B cell (primary cell): Measurements from ENCODE around the gene CDH13. TPM values are rescaled to one million over a fixed set of nuclear protein-coding genes. Genes with fewer than 3 reads are reported as not detected.

Experiments used
- ATAC-seq: fragments of 200-7000 bp; cut with Tn5 transposase; one replicate; pipeline ENCODE4 v1.10.0; 2021; ENCODE audit warnings: low read depth, mild to moderate bottlenecking, moderate number of reproducible peaks, moderate library complexity
- CTCF ChIA-PET: fragments of 350-600 bp; sonication (Branson Sonifier 250); formaldehyde crosslinking; loops from one replicate; lab custom pipeline; 2021; ENCODE audit warnings: antibody characterized with exemption, inconsistent platforms; lab: Charles Lee
- POLR2A ChIA-PET: fragments of 350-600 bp; sonication (Branson Sonifier 250); formaldehyde crosslinking; loops from one replicate; lab custom pipeline; 2021; ENCODE audit warnings: antibody characterized with exemption; lab: Charles Lee
- DNase-seq: peaks from one replicate; pipeline ENCODE4 v3.0.0; 2013
- H2AFZ ChIP-seq: 2 replicates; pipeline ENCODE4 v1.6.1; 2012; ENCODE audit warnings: mild to moderate bottlenecking, low read depth, low read length; ENCODE audit not compliant: insufficient read depth, poor library complexity, severe bottlenecking
- H3K27ac ChIP-seq, 2 donors: 1 replicate in 1 of 2; 2 replicates in 1 of 2; pipeline ENCODE4 v1.5.1; 2012 to 2013; ENCODE audit warnings: low read length in 2 of 2, mild to moderate bottlenecking in 2 of 2, moderate library complexity in 1 of 2
- H3K27me3 ChIP-seq, 4 experiments: fragments of 200-600 bp in 1 of 4; sonication (generic) in 1 of 4; replicated peaks in 1 of 4; 1 replicate in 2 of 4; 2 replicates in 2 of 4; pipeline versions ENCODE4 v1.6.1 to v1.7.0; 2013 to 2016; ENCODE audit warnings: low read length in 3 of 4, mild to moderate bottlenecking in 2 of 4, mixed read lengths in 1 of 4, moderate library complexity in 1 of 4; ENCODE audit not compliant: insufficient read depth in 4 of 4, control insufficient read depth in 3 of 4; ENCODE audit errors: control extremely low read depth in 1 of 4
- H3K36me3 ChIP-seq, 2 experiments: replicated peaks in 1 of 2; 1 replicate in 1 of 2; 2 replicates in 1 of 2; pipeline versions ENCODE4 v1.6.1 to v1.7.1; 2013; ENCODE audit warnings: low read length in 1 of 2; ENCODE audit not compliant: insufficient read depth in 2 of 2, control insufficient read depth in 1 of 2; ENCODE audit errors: control extremely low read depth in 1 of 2, extremely low read depth in 1 of 2
- H3K4me1 ChIP-seq, 2 donors: fragments of 200-600 bp in 1 of 2; sonication (generic) in 1 of 2; 1 replicate in 1 of 2; 2 replicates in 1 of 2; pipeline versions ENCODE4 v1.5.1 to v1.6.1; 2013 to 2017; ENCODE audit warnings: low read length in 2 of 2; ENCODE audit not compliant: control insufficient read depth in 2 of 2, insufficient read depth in 2 of 2
- H3K4me2 ChIP-seq: replicated peaks from 2 replicates; pipeline ENCODE3; 2012; ENCODE audit warnings: mild to moderate bottlenecking, low read depth, low read length; ENCODE audit not compliant: poor library complexity, severe bottlenecking
- H3K4me3 ChIP-seq, 5 experiments: fragments of 200-600 bp in 1 of 5; sonication (generic) in 1 of 5; 1 replicate in 3 of 5; 2 replicates in 2 of 5; pipeline versions ENCODE4 v1.5.1 to v1.7.0; 2011 to 2016; ENCODE audit warnings: low read length in 4 of 5, mild to moderate bottlenecking in 4 of 5, low read depth in 2 of 5, control low read depth in 1 of 5, moderate library complexity in 1 of 5; ENCODE audit not compliant: insufficient read depth in 1 of 5; ENCODE audit errors: control extremely low read depth in 1 of 5, extremely low read depth in 1 of 5
- H3K79me2 ChIP-seq: fragments of 200-600 bp; sonication (generic); one replicate; pipeline ENCODE4 v1.6.0; 2016; ENCODE audit warnings: low read length; ENCODE audit not compliant: control insufficient read depth, insufficient read depth
- H3K9ac ChIP-seq: fragments of 200-600 bp; sonication (generic); 2 replicates; pipeline ENCODE4 v1.6.1; 2017; ENCODE audit warnings: mild to moderate bottlenecking, low read length, moderate library complexity
- H3K9me3 ChIP-seq, 3 donors: one replicate each; pipeline versions ENCODE4 v1.6.1 to v1.7.1; 2013; ENCODE audit warnings: low read length in 2 of 3; ENCODE audit not compliant: control insufficient read depth in 2 of 3, insufficient read depth in 1 of 3; ENCODE audit errors: control extremely low read depth in 1 of 3
- H4K20me1 ChIP-seq: 2 replicates; pipeline ENCODE4 v1.6.0; 2012; ENCODE audit warnings: mild to moderate bottlenecking, low read length; ENCODE audit not compliant: insufficient read depth, control insufficient read depth, poor library complexity, severe bottlenecking
- H3K27ac Mint-ChIP-seq: one replicate; pipeline ENCODE4 v1.8.0; 2021; ENCODE audit warnings: mixed read lengths
- H3K27me3 Mint-ChIP-seq: one replicate; pipeline ENCODE4 v1.8.0; 2021; ENCODE audit warnings: mixed read lengths
- H3K4me1 Mint-ChIP-seq: one replicate; pipeline ENCODE4 v1.8.0; 2021; ENCODE audit warnings: mixed read lengths
- H3K4me3 Mint-ChIP-seq: one replicate; pipeline ENCODE4 v1.8.0; 2021; ENCODE audit warnings: mixed read lengths
- H3K9me3 Mint-ChIP-seq: one replicate; pipeline ENCODE4 v1.8.0; 2022; ENCODE audit warnings: mixed read lengths; ENCODE audit not compliant: insufficient read depth
- CTCF ChIP-seq: fragments of 200-600 bp; IDR thresholded peaks from one replicate; pipeline ENCODE4 v1.8.0; 2022; ENCODE audit warnings: antibody characterized with exemption, mild to moderate bottlenecking
- EZH2 ChIP-seq: IDR thresholded peaks from 2 replicates; pipeline ENCODE4 v1.6.1; 2012; ENCODE audit warnings: borderline replicate concordance, low read depth, mild to moderate bottlenecking, moderate library complexity, low read length; ENCODE audit not compliant: insufficient read depth, poor library complexity, severe bottlenecking
- WGBS: methylation state at CpG from one replicate; pipeline ENCODE4 v1.1.5; 2013; ENCODE audit warnings: missing lambda C conversion rate; ENCODE audit not compliant: insufficient coverage; 5-methylcytosine and 5-hydroxymethylcytosine counted together
- intact Hi-C: fragments of 100-400 bp; cut with micrococcal nuclease; formaldehyde crosslinking; loops from one replicate; pipeline ENCODE4 v1.10.0; 2022
- polyA plus RNA-seq: library from polyadenylated mRNA; depleted of rRNA; stranded (reverse); fragments of >200 nt; gene quantifications from 2 replicates; pipeline ENCODE4 v1.2.3, GENCODE V29; 2012
- total RNA-seq, 2 donors: library from RNA; stranded (reverse); fragments of 120-200 nt in 1 of 2; gene quantifications; 1 replicate in 1 of 2; 2 replicates in 1 of 2; pipeline versions ENCODE4 v1.2.3 to v1.2.4, GENCODE V29; 2013 to 2022

Gene CDH13
- total and polyA plus RNA-seq, 2 donors (not counting 1 experiment from before 2014, with no cell fraction given): not detected

GRCh38 chr16:83335076-83335475, 708.3 kb downstream of the CDH13 start:
- Histone ChIP-seq H3K9ac (no peak overlapping the region), H3K9me3 (no peaks in the 10 kb centered on the region), H3K27me3 (no peaks in the 10 kb centered on the region), H3K27ac (no peak overlapping the region), H3K4me3 (no peak overlapping the region), H3K4me2 (no peak overlapping the region), H3K4me1 (no peaks in the 10 kb centered on the region), H3K36me3 (no peaks in the 10 kb centered on the region), H4K20me1 (no peaks in the 10 kb centered on the region), H3K79me2 (no peaks in the 10 kb centered on the region), H2AFZ (no peak overlapping the region)
- ChIA-PET CTCF (no interaction called here), POLR2A (no interaction called here)
- H3K4me3 Mint-ChIP-seq: no peak overlapping the region
- no peak overlapping the region for H3K27ac Mint-ChIP-seq
- TF ChIP-seq EZH2: no peak
- TF ChIP-seq CTCF: no peak
- intact Hi-C loops: no loop called here
- WGBS: no CpG with 5 or more reads among the region's 2 CpGs
- H3K27me3 Mint-ChIP-seq: peaks cover 6% of the 10 kb centered on the region
- no peaks in the 10 kb centered on the region for H3K4me1 Mint-ChIP-seq
- ATAC-seq (no peak), DNase-seq (no peak)
- no peaks in the 10 kb centered on the region for H3K9me3 Mint-ChIP-seq

- Mint-ChIP-seq H3K4me3 (no peak overlapping the region), H3K27me3 (peaks cover 6% of the 10 kb centered on the region), H3K9me3 (no peaks in the 10 kb centered on the region), H3K4me1 (no peaks in the 10 kb centered on the region), H3K27ac (no peak overlapping the region)
- Histone ChIP-seq H3K79me2 (no peaks in the 10 kb centered on the region), H3K36me3 (no peaks in the 10 kb centered on the region), H4K20me1 (no peaks in the 10 kb centered on the region), H3K27me3 (peaks cover 0 to 3% (median 0%) of the 10 kb centered on the region in 4 experiments), H3K9me3 (no peaks in the 10 kb centered on the region), H3K27ac (no peak overlapping the region), H2AFZ (no peak overlapping the region), H3K4me1 (no peaks in the 10 kb centered on the region), H3K9ac (no peak overlapping the region), H3K4me2 (no peak overlapping the region), H3K4me3 (no peak overlapping the region)
- DNase-seq: no peak
- intact Hi-C loops: no loop called here
- POLR2A ChIA-PET: no interaction called here
- 100% methylated on average over 1 of the region's 3 CpGs for WGBS
- TF ChIP-seq EZH2: no peak
- no peak for TF ChIP-seq CTCF
- ATAC-seq: no peak
- CTCF ChIA-PET: no interaction called here
Observed at GRCh38 chr16:83336603-83337002, 709.8 kb downstream of the CDH13 start.
